HL-60 (cell line): ENCODE results near the gene AFF2.

Experiments
- DNase-seq, 2 experiments: peaks; one replicate each; pipeline ENCODE4 v3.0.0-alpha.2; 2010 to 2020; ENCODE audit warnings: low read depth in 1 of 2, low spot score in 1 of 2
- H3K27ac ChIP-seq: fragments of 250-450 bp; sonication (Bioruptor Pico); replicated peaks from 2 replicates; pipeline ENCODE4 v1.5.1; 2020; ENCODE audit warnings: mild to moderate bottlenecking, moderate library complexity
- H3K27me3 ChIP-seq: fragments of 250-450 bp; sonication (Bioruptor Pico); 2 replicates; pipeline ENCODE4 v1.5.1; 2021; ENCODE audit warnings: mild to moderate bottlenecking, moderate library complexity; ENCODE audit not compliant: insufficient read depth, poor library complexity, severe bottlenecking
- H3K4me3 ChIP-seq: replicated peaks from 2 replicates; pipeline ENCODE4 v1.5.1; 2011; ENCODE audit warnings: mild to moderate bottlenecking, control low read depth, low read length; ENCODE audit not compliant: insufficient read depth
- CTCF ChIP-seq: IDR thresholded peaks from one replicate; pipeline ENCODE4 v1.5.1; 2011; ENCODE audit warnings: low read length, control low read depth, inconsistent platforms; ENCODE audit not compliant: insufficient read depth
- GABPA ChIP-seq: IDR thresholded peaks from 2 replicates; pipeline ENCODE4 v1.6.1; 2012; ENCODE audit warnings: low read depth
- POLR2AphosphoS5 ChIP-seq: IDR thresholded peaks from 2 replicates; pipeline ENCODE4 v1.6.1; 2012; ENCODE audit warnings: low read depth
- SPI1 ChIP-seq: IDR thresholded peaks from 2 replicates; pipeline ENCODE4 v1.6.1; 2012; ENCODE audit warnings: low read depth, mild to moderate bottlenecking, borderline replicate concordance
- TF ChIP-seq, protein P1 (sequence below): IDR thresholded peaks from 2 replicates; pipeline ENCODE4 v1.6.1; 2012; ENCODE audit warnings: low read depth; ENCODE audit not compliant: insufficient replicate concordance

AFF2 gene

GRCh38 chrX:148670277-148670676, 169.9 kb downstream of the AFF2 start:
- no peak for DNase-seq
- Histone ChIP-seq H3K27ac (no peak overlapping the region), H3K4me3 (no peak overlapping the region), H3K27me3 (no peaks in the 10 kb centered on the region)
- TF ChIP-seq GABPA (no peak), CTCF (no peak), POLR2AphosphoS5 (no peak)

- H3K4me3 ChIP-seq: no peak overlapping the region
- H3K27ac ChIP-seq: no peak overlapping the region
- DNase-seq: no peak
- TF ChIP-seq GABPA (no peak), SPI1 (no peak), POLR2AphosphoS5 (no peak), CTCF (no peak)
- TF ChIP-seq, protein P1, sequence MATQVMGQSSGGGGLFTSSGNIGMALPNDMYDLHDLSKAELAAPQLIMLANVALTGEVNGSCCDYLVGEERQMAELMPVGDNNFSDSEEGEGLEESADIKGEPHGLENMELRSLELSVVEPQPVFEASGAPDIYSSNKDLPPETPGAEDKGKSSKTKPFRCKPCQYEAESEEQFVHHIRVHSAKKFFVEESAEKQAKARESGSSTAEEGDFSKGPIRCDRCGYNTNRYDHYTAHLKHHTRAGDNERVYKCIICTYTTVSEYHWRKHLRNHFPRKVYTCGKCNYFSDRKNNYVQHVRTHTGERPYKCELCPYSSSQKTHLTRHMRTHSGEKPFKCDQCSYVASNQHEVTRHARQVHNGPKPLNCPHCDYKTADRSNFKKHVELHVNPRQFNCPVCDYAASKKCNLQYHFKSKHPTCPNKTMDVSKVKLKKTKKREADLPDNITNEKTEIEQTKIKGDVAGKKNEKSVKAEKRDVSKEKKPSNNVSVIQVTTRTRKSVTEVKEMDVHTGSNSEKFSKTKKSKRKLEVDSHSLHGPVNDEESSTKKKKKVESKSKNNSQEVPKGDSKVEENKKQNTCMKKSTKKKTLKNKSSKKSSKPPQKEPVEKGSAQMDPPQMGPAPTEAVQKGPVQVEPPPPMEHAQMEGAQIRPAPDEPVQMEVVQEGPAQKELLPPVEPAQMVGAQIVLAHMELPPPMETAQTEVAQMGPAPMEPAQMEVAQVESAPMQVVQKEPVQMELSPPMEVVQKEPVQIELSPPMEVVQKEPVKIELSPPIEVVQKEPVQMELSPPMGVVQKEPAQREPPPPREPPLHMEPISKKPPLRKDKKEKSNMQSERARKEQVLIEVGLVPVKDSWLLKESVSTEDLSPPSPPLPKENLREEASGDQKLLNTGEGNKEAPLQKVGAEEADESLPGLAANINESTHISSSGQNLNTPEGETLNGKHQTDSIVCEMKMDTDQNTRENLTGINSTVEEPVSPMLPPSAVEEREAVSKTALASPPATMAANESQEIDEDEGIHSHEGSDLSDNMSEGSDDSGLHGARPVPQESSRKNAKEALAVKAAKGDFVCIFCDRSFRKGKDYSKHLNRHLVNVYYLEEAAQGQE: no peak
- H3K27me3 ChIP-seq: no peaks in the 10 kb centered on the region
Measured at GRCh38 chrX:148672517-148672916, 172.1 kb downstream of the AFF2 start.

GRCh38 chrX:148681605-148682004, 181.2 kb downstream of the AFF2 start:
- Histone ChIP-seq H3K27ac (no peak overlapping the region), H3K27me3 (no peaks in the 10 kb centered on the region), H3K4me3 (no peak overlapping the region)
- no peak for DNase-seq
- TF ChIP-seq CTCF (no peak), POLR2AphosphoS5 (no peak), SPI1 (no peak)
- TF ChIP-seq, protein P1: no peak

GRCh38 chrX:148682206-148682605, 181.8 kb downstream of the AFF2 start:
- Histone ChIP-seq H3K4me3 (no peak overlapping the region), H3K27me3 (no peaks in the 10 kb centered on the region)

More at GRCh38 chrX:148682206-148682605, 181.8 kb downstream of the AFF2 start:
- no peak overlapping the region for H3K27ac ChIP-seq
- DNase-seq: no peak
- TF ChIP-seq, protein P1: no peak
- TF ChIP-seq CTCF (no peak), POLR2AphosphoS5 (no peak), GABPA (no peak), SPI1 (no peak)
